H1 (cell line): Measurements from ENCODE around the gene EPSTI1. TPM values are rescaled to one million over a fixed set of nuclear protein-coding genes. Genes with fewer than 3 reads are reported as not detected.

Experiments
- CTCF ChIA-PET: fragments of 300-600 bp; sonication (Branson Sonifier 250); formaldehyde crosslinking; loops from one replicate; lab custom pipeline; 2021; ENCODE audit not compliant: partially characterized antibody; lab: Charles Lee
- POLR2A ChIA-PET: fragments of 300-600 bp; sonication (Branson Sonifier 250); formaldehyde crosslinking; loops from one replicate; lab custom pipeline; 2021; ENCODE audit warnings: inconsistent platforms; ENCODE audit not compliant: partially characterized antibody; lab: Charles Lee
- DNase-seq, 2 experiments: peaks; one replicate each; pipeline versions ENCODE4 v3.0.0 to v3.0.0-alpha.2; 2010 to 2022; ENCODE audit warnings: low spot score in 2 of 2, low read depth in 1 of 2, mixed read lengths in 1 of 2
- FAIRE-seq: peaks from 2 replicates; lab custom pipeline; 2011; peaks lifted over from hg19 to GRCh38; lab: Jason Lieb, UNC
- H2AFZ ChIP-seq: 2 replicates; pipeline ENCODE4 v1.8.1; 2012; ENCODE audit warnings: low read length, inconsistent platforms
- H2AK5ac ChIP-seq: 2 replicates; pipeline ENCODE4 v1.6.1; 2013; ENCODE audit warnings: low read depth, low read length
- H2BK120ac ChIP-seq: replicated peaks from 2 replicates; pipeline ENCODE3; 2013; ENCODE audit warnings: low read depth, low read length, inconsistent platforms
- H2BK12ac ChIP-seq: 2 replicates; pipeline ENCODE4 v1.6.1; 2013; ENCODE audit warnings: low read depth, low read length
- H2BK15ac ChIP-seq: 2 replicates; pipeline ENCODE4 v1.6.1; 2013; ENCODE audit warnings: low read length
- H2BK20ac ChIP-seq: 2 replicates; pipeline ENCODE4 v1.6.1; 2013; ENCODE audit warnings: low read length
- H2BK5ac ChIP-seq: 2 replicates; pipeline ENCODE4 v1.6.1; 2013; ENCODE audit warnings: low read depth, low read length
- H3K14ac ChIP-seq: 2 replicates; pipeline ENCODE4 v1.6.1; 2013; ENCODE audit warnings: inconsistent platforms; ENCODE audit not compliant: insufficient read length
- H3K18ac ChIP-seq: 2 replicates; pipeline ENCODE4 v1.6.1; 2013; ENCODE audit warnings: low read length; ENCODE audit errors: extremely low read depth
- H3K23ac ChIP-seq: 2 replicates; pipeline ENCODE4 v1.6.1; 2013; ENCODE audit warnings: inconsistent platforms; ENCODE audit not compliant: insufficient read length
- H3K23me2 ChIP-seq: 2 replicates; pipeline ENCODE4 v1.6.1; 2013; ENCODE audit warnings: low read depth, low read length
- H3K27ac ChIP-seq: 2 replicates; pipeline ENCODE4 v1.6.1; 2011; ENCODE audit warnings: low read depth, low read length, inconsistent platforms
- H3K27me3 ChIP-seq, 4 experiments: replicated peaks in 1 of 4; 1 replicate in 1 of 4; 2 replicates in 3 of 4; pipeline versions ENCODE4 v1.6.1 to v1.8.1; 2011 to 2013; ENCODE audit warnings: low read length in 3 of 4, mild to moderate bottlenecking in 3 of 4, inconsistent platforms in 2 of 4, mixed read lengths in 2 of 4, moderate library complexity in 1 of 4; ENCODE audit not compliant: control insufficient read depth in 3 of 4, insufficient read depth in 3 of 4; ENCODE audit errors: extremely low read depth in 1 of 4
- H3K36me3 ChIP-seq, 4 experiments: 2 replicates each; pipeline versions ENCODE4 v1.6.1 to v1.8.1; 2011 to 2013; ENCODE audit warnings: mild to moderate bottlenecking in 4 of 4, low read length in 3 of 4, moderate library complexity in 2 of 4, control low read depth in 1 of 4, inconsistent platforms in 1 of 4; ENCODE audit not compliant: insufficient read depth in 4 of 4, control insufficient read depth in 2 of 4
- H3K4ac ChIP-seq: replicated peaks from 2 replicates; pipeline ENCODE3; 2013; ENCODE audit warnings: low read length, low read depth, mixed read lengths, inconsistent platforms; ENCODE audit not compliant: insufficient read length
- H3K4me1 ChIP-seq, 4 experiments: replicated peaks in 1 of 4; 1 replicate in 1 of 4; 2 replicates in 3 of 4; pipeline versions ENCODE4 v1.6.1 to v1.8.1; 2011 to 2013; ENCODE audit warnings: low read length in 3 of 4, inconsistent platforms in 2 of 4, mixed read lengths in 1 of 4; ENCODE audit not compliant: insufficient read depth in 4 of 4, control insufficient read depth in 3 of 4
- H3K4me2 ChIP-seq, 2 experiments: 2 replicates each; pipeline versions ENCODE4 v1.6.1 to v1.8.1; 2011 to 2013; ENCODE audit warnings: low read depth in 2 of 2, low read length in 2 of 2, control low read depth in 1 of 2, inconsistent platforms in 1 of 2, mild to moderate bottlenecking in 1 of 2; ENCODE audit not compliant: insufficient read depth in 1 of 2
- H3K4me3 ChIP-seq, 4 experiments: fragments of 200-600, 300-600 bp in 1 of 4; sonication (generic), shearing (Covaris generic), sonication (Bioruptor Twin) in 1 of 4; 2 replicates each; pipeline versions ENCODE4 v1.5.1 to v1.8.1; 2011 to 2016; ENCODE audit warnings: low read length in 4 of 4, low read depth in 3 of 4, control low read depth in 2 of 4, inconsistent platforms in 2 of 4, mild to moderate bottlenecking in 2 of 4, mixed read lengths in 1 of 4, moderate library complexity in 1 of 4; ENCODE audit not compliant: insufficient read depth in 2 of 4; ENCODE audit errors: extremely low read depth in 1 of 4
- H3K56ac ChIP-seq: replicated peaks from 2 replicates; pipeline ENCODE3; 2013; ENCODE audit warnings: low read depth, mild to moderate bottlenecking, mixed read lengths, low read length, inconsistent platforms; ENCODE audit not compliant: insufficient read length
- H3K79me1 ChIP-seq: 2 replicates; pipeline ENCODE4 v1.6.1; 2013; ENCODE audit warnings: low read depth, low read length, control low read depth
- H3K79me2 ChIP-seq, 2 experiments: 2 replicates each; pipeline versions ENCODE4 v1.6.1 to v1.8.1; 2012 to 2013; ENCODE audit warnings: low read length in 2 of 2, mild to moderate bottlenecking in 2 of 2, inconsistent platforms in 1 of 2; ENCODE audit not compliant: insufficient read depth in 2 of 2, control insufficient read depth in 1 of 2
- H3K9ac ChIP-seq, 4 experiments: replicated peaks in 1 of 4; 1 replicate in 1 of 4; 2 replicates in 3 of 4; pipeline versions ENCODE4 v1.6.1 to v1.8.1; 2011 to 2013; ENCODE audit warnings: low read depth in 3 of 4, low read length in 3 of 4, control low read depth in 2 of 4, mild to moderate bottlenecking in 2 of 4, moderate library complexity in 2 of 4, inconsistent platforms in 1 of 4; ENCODE audit errors: extremely low read depth in 1 of 4
- H3K9me3 ChIP-seq, 2 experiments: 2 replicates each; pipeline versions ENCODE4 v1.6.1 to v1.8.1; 2012 to 2013; ENCODE audit warnings: mild to moderate bottlenecking in 2 of 2, moderate library complexity in 2 of 2, control low read depth in 1 of 2, inconsistent platforms in 1 of 2, low read depth in 1 of 2, low read length in 1 of 2, mixed read lengths in 1 of 2; ENCODE audit not compliant: insufficient read depth in 2 of 2
- H4K20me1 ChIP-seq, 2 experiments: replicated peaks in 1 of 2; 2 replicates each; pipeline versions ENCODE3 to v1.8.1; 2011 to 2013; ENCODE audit warnings: inconsistent platforms in 2 of 2, low read length in 2 of 2, mild to moderate bottlenecking in 1 of 2; ENCODE audit not compliant: insufficient read depth in 2 of 2, control insufficient read depth in 1 of 2
- H4K5ac ChIP-seq: 2 replicates; pipeline ENCODE4 v1.6.1; 2013; ENCODE audit warnings: low read length, low read depth, mixed read lengths, inconsistent platforms; ENCODE audit not compliant: insufficient read length
- H4K8ac ChIP-seq: 2 replicates; pipeline ENCODE4 v1.8.0; 2013; ENCODE audit warnings: mild to moderate bottlenecking, moderate library complexity, low read length, inconsistent platforms; ENCODE audit not compliant: insufficient read depth; ENCODE audit errors: extremely low read depth
- H4K91ac ChIP-seq: replicated peaks from 2 replicates; pipeline ENCODE3; 2013; ENCODE audit warnings: low read length, mixed read lengths, inconsistent platforms; ENCODE audit not compliant: insufficient read length
- BRCA1 ChIP-seq: IDR thresholded peaks from 2 replicates; pipeline ENCODE4 v1.6.1; 2012; ENCODE audit warnings: low read depth, low read length, improper control_type of control experiment
- SUZ12 ChIP-seq: fragments of 200-600 bp; sonication (generic); IDR thresholded peaks from 2 replicates; pipeline ENCODE4 v1.6.1; 2012; ENCODE audit warnings: mild to moderate bottlenecking, inconsistent platforms, low read length, moderate library complexity, mixed read lengths
- TAF1 ChIP-seq: IDR thresholded peaks from 2 replicates; pipeline ENCODE4 v1.6.1; 2011; ENCODE audit warnings: mild to moderate bottlenecking, low read depth, low read length
- WGBS, 2 experiments: shearing (Covaris generic) in 1 of 2; methylation state at CpG; one replicate each; pipeline versions ENCODE4 v1.1.6 to v1.1.7; 2013 to 2015; ENCODE audit warnings: low lambda C conversion rate in 2 of 2, mixed read lengths in 2 of 2, inconsistent platforms in 1 of 2, low coverage in 1 of 2, missing lambda C conversion rate in 1 of 2; ENCODE audit not compliant: insufficient replicate concordance in 2 of 2, insufficient coverage in 1 of 2, insufficient read length in 1 of 2; ENCODE audit errors: extremely low coverage in 1 of 2, missing lambda C conversion rate in 1 of 2; 5-methylcytosine and 5-hydroxymethylcytosine counted together
- polyA plus RNA-seq, 7 experiments: library from polyadenylated mRNA; depleted of rRNA in 3 of 7; stranded (reverse) in 5 of 7; unstranded in 2 of 7; fragments of >200 nt in 5 of 7; fragments of 200-250 nt in 2 of 7; gene quantifications; 1 replicate in 5 of 7; 2 replicates in 1 of 7; 4 replicates in 1 of 7; pipeline versions ENCODE4 v1.2.1 to v1.2.3, GENCODE V29; 2011 to 2013; ENCODE audit warnings: missing spikeins in 2 of 7, mixed read lengths in 2 of 7
- total RNA-seq: library from RNA; stranded (reverse); fragmentation: NEBNext Ultra II Directional; extraction: Animal tissue kit (Norgen Biotek cat#: 25700); gene quantifications from 2 replicates; pipeline ENCODE4 v1.2.1, GENCODE V29; 2021

Gene EPSTI1
- total and polyA plus RNA-seq, 2 of the 8 experiments (the other 6 are each of a cell fraction or from before 2014, with no cell fraction given): 0.23 to 0.37 TPM

- Histone ChIP-seq H2BK120ac (no peak overlapping the region), H3K56ac (no peak overlapping the region), H2BK12ac (no peak overlapping the region), H2BK5ac (no peak overlapping the region), H3K9me3 (no peaks in the 10 kb centered on the region), H2BK15ac (no peak overlapping the region), H3K9ac (no peak overlapping the region), H4K20me1 (no peaks in the 10 kb centered on the region), H3K79me2 (no peaks in the 10 kb centered on the region), H3K4me2 (no peak overlapping the region), H3K23me2 (no peaks in the 10 kb centered on the region), H3K4ac (no peak overlapping the region), H4K5ac (no peak overlapping the region), H3K23ac (no peak overlapping the region), H3K4me3 (no peak overlapping the region), H2BK20ac (no peak overlapping the region), H3K18ac (no peak overlapping the region), H3K4me1 (no peaks in the 10 kb centered on the region; a peak in 1 of 7 replicates), H3K27me3 (no peaks in the 10 kb centered on the region), H4K91ac (no peak overlapping the region), H3K79me1 (no peaks in the 10 kb centered on the region), H3K27ac (no peak overlapping the region), H4K8ac (no peak overlapping the region; the same call in 1 of the 2 replicates), H3K36me3 (no peaks in the 10 kb centered on the region), H3K14ac (no peak overlapping the region), H2AFZ (no peak overlapping the region), H2AK5ac (no peak overlapping the region)
- TF ChIP-seq BRCA1 (no peak), SUZ12 (no peak), TAF1 (no peak)
- no peak for FAIRE-seq
- CTCF ChIA-PET: interaction anchor here (1.4 to 3.0 kb wide), 2 partner anchors 18 to 20 kb away, joined by 5 to 11 read pairs; no protein-coding TSS in a partner anchor
- POLR2A ChIA-PET: interaction anchor here (0.5 to 1.6 kb wide), 2 partner anchors 87 to 142 kb away, joined by 3 read pairs; no protein-coding TSS in a partner anchor
- 91% methylated on average over 4 of the region's 4 CpGs; no CpG with 5 or more reads in 1 of the 2 experiments for WGBS, 2 experiments
- DNase-seq: no peak
Measured at GRCh38 chr13:42950181-42950580, 41.9 kb downstream of the EPSTI1 start.
